Sciatic nerve (tissue), 2 donors: ENCODE results near the gene PRAMEF18. TPM values are rescaled to one million over a fixed set of nuclear protein-coding genes. Genes with fewer than 3 reads are reported as not detected.
"Not testable (repeated sequence)": the region's sequence is repeated elsewhere in the genome, so short reads cannot be mapped to it uniquely, and the experiment has no call there.

Experiments
- ATAC-seq: fragments of 200-7000 bp; cut with Tn5 transposase; one replicate; pipeline ENCODE4 v1.9.1; 2020; ENCODE audit warnings: mild to moderate bottlenecking, moderate library complexity
- DNase-seq: peaks from one replicate; pipeline ENCODE4 v3.0.0-alpha.2; 2020; ENCODE audit warnings: low spot score
- intact Hi-C: fragments of 100-400 bp; cut with DNase I; formaldehyde crosslinking; loops from one replicate; pipeline ENCODE4 v1.14.2; 2022
- total RNA-seq: library from RNA; stranded (reverse); fragmentation: NEBNext Ultra II Directional; extraction: Animal tissue kit (Norgen Biotek cat#: 25700); gene quantifications from one replicate; pipeline ENCODE4 v1.2.1, GENCODE V29; 2021
- donor health status: DM: no; HTN: no; CAD: no.
- donor health status: DM: no; HTN: no; CAD: no.

PRAMEF18 gene
- total RNA-seq, 1 donor from 2014 or later: not detected

- intact Hi-C loops, ATAC-seq, DNase-seq: not testable (repeated sequence)
Measured at GRCh38 chr1:13222788-13223187, 3.2 kb downstream of the PRAMEF18 start.

GRCh38 chr1:13219203-13219602 is 6.8 kb downstream of the PRAMEF18 start:
- DNase-seq, intact Hi-C loops, ATAC-seq: not testable (repeated sequence)

GRCh38 chr1:13216619-13217018 is 9.3 kb downstream of the PRAMEF18 start:
- ATAC-seq, intact Hi-C loops, DNase-seq: not testable (repeated sequence)

- ATAC-seq, intact Hi-C loops: not testable (repeated sequence)
Measured at GRCh38 chr1:13208712-13209111, 17.2 kb downstream of the PRAMEF18 start.

GRCh38 chr1:13201309-13201708 is 24.6 kb downstream of the PRAMEF18 start, which contains the start of gene PRAMEF13:
Gene PRAMEF13, minus strand, starts transcription at chr1:13201409. Its CDS starts 1,820 bp downstream, at chr1:13199589.
- ATAC-seq, DNase-seq, intact Hi-C loops: not testable (repeated sequence)

More at GRCh38 chr1:13208712-13209111, 17.2 kb downstream of the PRAMEF18 start:
- not testable (repeated sequence) for DNase-seq

Other genes starting within 250 kb of the PRAMEF18 start
- gene PRAMEF27, start 169.6 kb downstream of the PRAMEF18 start, total RNA-seq: not detected
- gene HNRNPCL3, start 165.4 kb downstream of the PRAMEF18 start, total RNA-seq: not detected
- not detected for gene PRAMEF25, start 155.4 kb downstream of the PRAMEF18 start, total RNA-seq
- not detected for gene HNRNPCL2, start 109.3 kb downstream of the PRAMEF18 start, total RNA-seq
- gene PRAMEF26, start 70.1 kb downstream of the PRAMEF18 start, total RNA-seq: not detected
- not detected for gene HNRNPCL4, start 60.5 kb downstream of the PRAMEF18 start, total RNA-seq
- not detected for gene PRAMEF9, start 54.3 kb downstream of the PRAMEF18 start, total RNA-seq
- gene PRAMEF13, start 24.7 kb downstream of the PRAMEF18 start, total RNA-seq: not detected
- not detected for gene PRAMEF5, start 28.0 kb upstream of the PRAMEF18 start, total RNA-seq
- not detected for gene PRAMEF8, start 59.0 kb upstream of the PRAMEF18 start, total RNA-seq
- not detected for gene PRAMEF33, start 77.4 kb upstream of the PRAMEF18 start, total RNA-seq
- not detected for gene PRAMEF15, start 89.4 kb upstream of the PRAMEF18 start, total RNA-seq
- not detected for gene PRAMEF14, start 121.0 kb upstream of the PRAMEF18 start, total RNA-seq
- gene PRAMEF19, start 145.8 kb upstream of the PRAMEF18 start, total RNA-seq: not detected
- gene PRAMEF17, start 163.5 kb upstream of the PRAMEF18 start, total RNA-seq: not detected
- not detected for gene PRAMEF20, start 184.3 kb upstream of the PRAMEF18 start, total RNA-seq